ENCODE data around the gene STPG2. TPM values are rescaled to one million over a fixed set of nuclear protein-coding genes. Genes with fewer than 3 reads are reported as not detected.
"Not testable (repeated sequence)": the region's sequence is repeated elsewhere in the genome, so short reads cannot be mapped to it uniquely, and the experiment has no call there.

The STPG2 gene
- total RNA-seq, 2 experiments from 2014 or later, result not detected

GRCh38 chr4:97664741-97665140 lies 478.5 kb downstream of the STPG2 start:
- no peak for DNase-seq
- H3K27ac Mint-ChIP-seq, result no peak overlapping the region
- no peak overlapping the region for H3K4me3 Mint-ChIP-seq
- H3K36me3 Mint-ChIP-seq (ENCODE audit: low read depth), result no peaks in the 10 kb centered on the region
- ChIA-PET POLR2A (no interaction called here), CTCF (no interaction called here)
- H3K9me3 Mint-ChIP-seq, result peaks cover 5% of the 10 kb centered on the region
- no peaks in the 10 kb centered on the region for H3K27me3 Mint-ChIP-seq
- H3K4me1 Mint-ChIP-seq, result no peaks in the 10 kb centered on the region

- DNase-seq, result no peak
- POLR2A ChIA-PET, result no interaction called here
- H3K36me3 Mint-ChIP-seq (ENCODE audit: low read depth), result no peaks in the 10 kb centered on the region
- H3K4me3 Mint-ChIP-seq, result no peak overlapping the region
- no peaks in the 10 kb centered on the region for H3K27me3 Mint-ChIP-seq
- peaks cover 5% of the 10 kb centered on the region for H3K9me3 Mint-ChIP-seq
- no peak overlapping the region for H3K27ac Mint-ChIP-seq
- no peaks in the 10 kb centered on the region for H3K4me1 Mint-ChIP-seq
- CTCF ChIA-PET, result no interaction called here
These were observed 481.1 kb downstream of the STPG2 start for GRCh38 chr4:97662133-97662532.

GRCh38 chr4:97656044-97656720 lies 487.1 kb downstream of the STPG2 start:
- Mint-ChIP-seq H3K36me3 (ENCODE audit: low read depth) (no peaks in the 10 kb centered on the region), H3K27me3 (no peaks in the 10 kb centered on the region), H3K4me1 (no peaks in the 10 kb centered on the region), H3K27ac (no peak overlapping the region), H3K4me3 (no peak overlapping the region), H3K9me3 (no peaks in the 10 kb centered on the region)
- POLR2A ChIA-PET, result no interaction called here
- CTCF ChIA-PET, result no interaction called here
- DNase-seq, result no peak

GRCh38 chr4:97653701-97654100 lies 489.6 kb downstream of the STPG2 start:
- Mint-ChIP-seq H3K27me3 (no peaks in the 10 kb centered on the region), H3K27ac (no peak overlapping the region), H3K4me3 (no peak overlapping the region), H3K36me3 (ENCODE audit: low read depth) (no peaks in the 10 kb centered on the region), H3K4me1 (no peaks in the 10 kb centered on the region), H3K9me3 (no peaks in the 10 kb centered on the region)
- ChIA-PET CTCF (no interaction called here), POLR2A (no interaction called here)
- no peak for DNase-seq

GRCh38 chr4:97646997-97647396 lies 496.3 kb downstream of the STPG2 start:
- Mint-ChIP-seq H3K27ac (no peak overlapping the region), H3K27me3 (no peaks in the 10 kb centered on the region), H3K36me3 (ENCODE audit: low read depth) (no peaks in the 10 kb centered on the region), H3K4me1 (no peaks in the 10 kb centered on the region), H3K9me3 (no peaks in the 10 kb centered on the region), H3K4me3 (no peak overlapping the region)
- CTCF ChIA-PET, result no interaction called here
- POLR2A ChIA-PET, result no interaction called here
- no peak for DNase-seq

- DNase-seq, result no peak
- H3K4me3 Mint-ChIP-seq, result no peak overlapping the region
- H3K27me3 Mint-ChIP-seq, result no peaks in the 10 kb centered on the region
- no peaks in the 10 kb centered on the region for H3K36me3 Mint-ChIP-seq (ENCODE audit: low read depth)
- no peaks in the 10 kb centered on the region for H3K4me1 Mint-ChIP-seq
- H3K9me3 Mint-ChIP-seq, result no peaks in the 10 kb centered on the region
- ChIA-PET POLR2A (no interaction called here), CTCF (no interaction called here)
- no peak overlapping the region for H3K27ac Mint-ChIP-seq
These were observed 498.0 kb downstream of the STPG2 start for GRCh38 chr4:97645071-97645821.

- ChIA-PET CTCF (no interaction called here), POLR2A (no interaction called here)
- H3K27me3 Mint-ChIP-seq, result no peaks in the 10 kb centered on the region
- H3K4me3 Mint-ChIP-seq, result no peak overlapping the region
- DNase-seq, result no peak
- H3K9me3 Mint-ChIP-seq, result no peaks in the 10 kb centered on the region
- no peak overlapping the region for H3K27ac Mint-ChIP-seq
- no peaks in the 10 kb centered on the region for H3K4me1 Mint-ChIP-seq
- no peaks in the 10 kb centered on the region for H3K36me3 Mint-ChIP-seq (ENCODE audit: low read depth)
These were observed 500.1 kb downstream of the STPG2 start for GRCh38 chr4:97643179-97643578.

- DNase-seq, result no peak
- CTCF ChIA-PET, result no interaction called here
- no peak overlapping the region for H3K4me3 Mint-ChIP-seq
- H3K27ac Mint-ChIP-seq, result no peak overlapping the region
- H3K9me3 Mint-ChIP-seq, result no peaks in the 10 kb centered on the region
- no peaks in the 10 kb centered on the region for H3K27me3 Mint-ChIP-seq
- POLR2A ChIA-PET, result no interaction called here
- H3K36me3 Mint-ChIP-seq (ENCODE audit: low read depth), result no peaks in the 10 kb centered on the region
- no peaks in the 10 kb centered on the region for H3K4me1 Mint-ChIP-seq
These were observed 503.3 kb downstream of the STPG2 start for GRCh38 chr4:97639961-97640360.

- H3K36me3 Mint-ChIP-seq (ENCODE audit: low read depth); H3K9me3 Mint-ChIP-seq; POLR2A ChIA-PET: not testable (repeated sequence)
These were observed 509.4 kb downstream of the STPG2 start for GRCh38 chr4:97633831-97634230.

GRCh38 chr4:97627750-97628149 lies 515.5 kb downstream of the STPG2 start:
- POLR2A ChIA-PET, result no interaction called here
- CTCF ChIA-PET, result no interaction called here
- Mint-ChIP-seq H3K27ac (no peak overlapping the region), H3K36me3 (ENCODE audit: low read depth) (no peaks in the 10 kb centered on the region), H3K27me3 (no peaks in the 10 kb centered on the region), H3K4me3 (no peak overlapping the region), H3K4me1 (no peaks in the 10 kb centered on the region), H3K9me3 (peaks cover 10% of the 10 kb centered on the region)
- DNase-seq, result no peak

More at GRCh38 chr4:97633831-97634230, 509.4 kb downstream of the STPG2 start:
- H3K27me3 Mint-ChIP-seq, H3K4me3 Mint-ChIP-seq, H3K4me1 Mint-ChIP-seq, CTCF ChIA-PET, DNase-seq, H3K27ac Mint-ChIP-seq: not testable (repeated sequence)

- peaks cover 18% of the 10 kb centered on the region for H3K9me3 Mint-ChIP-seq
- H3K27me3 Mint-ChIP-seq, result no peaks in the 10 kb centered on the region
- no peak overlapping the region for H3K4me3 Mint-ChIP-seq
- no peak overlapping the region for H3K27ac Mint-ChIP-seq
- no peak for DNase-seq
- no peaks in the 10 kb centered on the region for H3K4me1 Mint-ChIP-seq
- ChIA-PET CTCF (no interaction called here), POLR2A (no interaction called here)
- H3K36me3 Mint-ChIP-seq (ENCODE audit: low read depth), result no peaks in the 10 kb centered on the region
These were observed 519.1 kb downstream of the STPG2 start for GRCh38 chr4:97624204-97624603.

- no peak for DNase-seq
- no peaks in the 10 kb centered on the region for H3K36me3 Mint-ChIP-seq (ENCODE audit: low read depth)
- POLR2A ChIA-PET, result no interaction called here
- H3K4me3 Mint-ChIP-seq, result no peak overlapping the region
- peaks cover 5% of the 10 kb centered on the region for H3K9me3 Mint-ChIP-seq
- H3K4me1 Mint-ChIP-seq, result no peaks in the 10 kb centered on the region
- CTCF ChIA-PET, result no interaction called here
- H3K27me3 Mint-ChIP-seq, result no peaks in the 10 kb centered on the region
- no peak overlapping the region for H3K27ac Mint-ChIP-seq
These were observed 537.3 kb downstream of the STPG2 start for GRCh38 chr4:97605932-97606331.

- peaks cover 16% of the 10 kb centered on the region for H3K9me3 Mint-ChIP-seq
- ChIA-PET POLR2A (no interaction called here), CTCF (no interaction called here)
- DNase-seq, result no peak
- H3K27me3 Mint-ChIP-seq, result no peaks in the 10 kb centered on the region
- no peak overlapping the region for H3K4me3 Mint-ChIP-seq
- no peaks in the 10 kb centered on the region for H3K4me1 Mint-ChIP-seq
- no peaks in the 10 kb centered on the region for H3K36me3 Mint-ChIP-seq (ENCODE audit: low read depth)
- no peak overlapping the region for H3K27ac Mint-ChIP-seq
These were observed 550.0 kb downstream of the STPG2 start for GRCh38 chr4:97593248-97593647.

- no peak for DNase-seq
These were observed 553.0 kb downstream of the STPG2 start for GRCh38 chr4:97590266-97590665.

More at GRCh38 chr4:97590266-97590665, 553.0 kb downstream of the STPG2 start:
- H3K4me1 Mint-ChIP-seq, result no peaks in the 10 kb centered on the region
- POLR2A ChIA-PET, result no interaction called here
- no peak overlapping the region for H3K27ac Mint-ChIP-seq
- H3K36me3 Mint-ChIP-seq (ENCODE audit: low read depth), result no peaks in the 10 kb centered on the region
- no peak overlapping the region for H3K4me3 Mint-ChIP-seq
- H3K27me3 Mint-ChIP-seq, result no peaks in the 10 kb centered on the region
- CTCF ChIA-PET, result no interaction called here
- peaks cover 16% of the 10 kb centered on the region for H3K9me3 Mint-ChIP-seq
